K562 (cell line): ENCODE measurements around the gene RCBTB1.

Source experiments
- ATF4 ChIP-seq: fragments of 450-650 bp; formaldehyde crosslinking; IDR thresholded peaks from 2 replicates; pipeline ENCODE4 v1.4.0; 2022; ENCODE audit warnings: mild to moderate bottlenecking, moderate library complexity
- CTCF ChIP-seq, 3 experiments: IDR thresholded peaks in 2 of 3; conservative IDR thresholded peaks in 1 of 3; 2 replicates each; pipeline ENCODE4 v1.5.1; 2011 to 2012; ENCODE audit warnings: low read length in 3 of 3, mild to moderate bottlenecking in 3 of 3, control low read depth in 2 of 3, improper control_type of control experiment in 1 of 3, inconsistent platforms in 1 of 3, low read depth in 1 of 3, mixed read lengths in 1 of 3, moderate library complexity in 1 of 3; ENCODE audit not compliant: insufficient read depth in 2 of 3
- FOS ChIP-seq: IDR thresholded peaks from 3 replicates; pipeline ENCODE4 v1.6.1; 2011; ENCODE audit not compliant: insufficient read length; ENCODE audit errors: extremely low read depth
- FOXP1 ChIP-seq: sonication (generic); formaldehyde crosslinking; IDR thresholded peaks from 2 replicates; pipeline ENCODE4 v1.8.0; 2022; ENCODE audit warnings: mild to moderate bottlenecking, missing genetic modification reagents
- KLF1 ChIP-seq: fragments of 450-650 bp; IDR thresholded peaks from 2 replicates; pipeline ENCODE4 v1.6.1; 2016; ENCODE audit warnings: missing genetic modification characterization, missing compliant biosample characterization
- NBN ChIP-seq: fragments of 450-650 bp; IDR thresholded peaks from 2 replicates; pipeline ENCODE4 v1.6.1; 2016; ENCODE audit warnings: low read depth, mild to moderate bottlenecking
- POLR2A ChIP-seq: fragments of 450-650 bp; conservative IDR thresholded peaks from 2 replicates; pipeline ENCODE4 v1.6.1; 2016
- POLR2AphosphoS5 ChIP-seq: IDR thresholded peaks from 2 replicates; pipeline ENCODE4 v1.6.1; 2011; ENCODE audit warnings: mild to moderate bottlenecking, low read depth, low read length, moderate library complexity; ENCODE audit not compliant: control insufficient read depth, insufficient read depth
- RAD21 ChIP-seq, 2 experiments: fragments of 250-450 bp in 1 of 2; fragments of 450-650 bp in 1 of 2; sonication (Bioruptor Pico) in 1 of 2; formaldehyde crosslinking in 1 of 2; IDR thresholded peaks in 1 of 2; conservative IDR thresholded peaks in 1 of 2; 2 replicates each; pipeline versions ENCODE4 v1.4.0 to v1.8.0; 2020 to 2022; ENCODE audit warnings: mild to moderate bottlenecking in 2 of 2, moderate library complexity in 1 of 2
- SFPQ ChIP-seq: fragments of 200-400 bp; formaldehyde crosslinking; IDR thresholded peaks from 2 replicates; pipeline ENCODE4 v1.6.1; 2017; ENCODE audit warnings: mild to moderate bottlenecking, low read depth, low read length, moderate library complexity
- YBX1 ChIP-seq: fragments of 450-650 bp; IDR thresholded peaks from 2 replicates; pipeline ENCODE4 v1.7.1; 2016; ENCODE audit warnings: mild to moderate bottlenecking
- ZNF263 ChIP-seq: sonication (generic); formaldehyde crosslinking; IDR thresholded peaks from 2 replicates; pipeline ENCODE4 v1.8.0; 2022; ENCODE audit warnings: mild to moderate bottlenecking, missing genetic modification reagents, borderline replicate concordance
- ZNF384 ChIP-seq: IDR thresholded peaks from 2 replicates; pipeline ENCODE4 v1.6.1; 2012; ENCODE audit warnings: low read depth, low read length, improper control_type of control experiment
- ZNF740 ChIP-seq, 3 experiments: fragments of 200-800 bp in 1 of 3; sonication (Bioruptor generic) in 1 of 3; sonication (generic) in 1 of 3; formaldehyde crosslinking in 1 of 3; IDR thresholded peaks; 2 replicates each; pipeline versions ENCODE4 v1.6.1 to v1.8.0; 2016 to 2022; ENCODE audit warnings: mild to moderate bottlenecking in 2 of 3, missing compliant biosample characterization in 2 of 3, missing genetic modification characterization in 2 of 3, missing genetic modification reagents in 1 of 3

GRCh38 chr13:49521224-49521623 is 64.1 kb downstream of the RCBTB1 start:
- TF ChIP-seq ZNF740 (CRISPR knock-in tag; IDR thresholded peaks at IDR 0.05) (no peak), ZNF740 (tag; IDR thresholded peaks at IDR 0.05) (no peak), POLR2AphosphoS5 (no peak), SFPQ (no peak), ZNF384 (no peak), ZNF263 (CRISPR knock-in tag) (no peak), CTCF (IDR thresholded peaks at IDR 0.05 in 2 of 3, conservative IDR thresholded peaks at IDR 0.05 in 1 of 3; ENCODE audit: insufficient read depth in 2 of 3, low read depth in 1 of 3, low read length in 3 of 3) (no peak), RAD21 (CRISPR knock-in tag; conservative IDR thresholded peaks at IDR 0.05 in 1 of 2, IDR thresholded peaks at IDR 0.05 in 1 of 2) (no peak), FOS (no peak), KLF1 (tag) (no peak), NBN (no peak), FOXP1 (CRISPR knock-in tag) (no peak), YBX1 (no peak), ATF4 (CRISPR knock-in tag) (no peak), POLR2A (no peak)
